Measurements from ENCODE around the gene NOVA2.
A peak's percentile ranks its signal among the peaks of the same experiment; 100 is the strongest.

The NOVA2 gene

DNA sequence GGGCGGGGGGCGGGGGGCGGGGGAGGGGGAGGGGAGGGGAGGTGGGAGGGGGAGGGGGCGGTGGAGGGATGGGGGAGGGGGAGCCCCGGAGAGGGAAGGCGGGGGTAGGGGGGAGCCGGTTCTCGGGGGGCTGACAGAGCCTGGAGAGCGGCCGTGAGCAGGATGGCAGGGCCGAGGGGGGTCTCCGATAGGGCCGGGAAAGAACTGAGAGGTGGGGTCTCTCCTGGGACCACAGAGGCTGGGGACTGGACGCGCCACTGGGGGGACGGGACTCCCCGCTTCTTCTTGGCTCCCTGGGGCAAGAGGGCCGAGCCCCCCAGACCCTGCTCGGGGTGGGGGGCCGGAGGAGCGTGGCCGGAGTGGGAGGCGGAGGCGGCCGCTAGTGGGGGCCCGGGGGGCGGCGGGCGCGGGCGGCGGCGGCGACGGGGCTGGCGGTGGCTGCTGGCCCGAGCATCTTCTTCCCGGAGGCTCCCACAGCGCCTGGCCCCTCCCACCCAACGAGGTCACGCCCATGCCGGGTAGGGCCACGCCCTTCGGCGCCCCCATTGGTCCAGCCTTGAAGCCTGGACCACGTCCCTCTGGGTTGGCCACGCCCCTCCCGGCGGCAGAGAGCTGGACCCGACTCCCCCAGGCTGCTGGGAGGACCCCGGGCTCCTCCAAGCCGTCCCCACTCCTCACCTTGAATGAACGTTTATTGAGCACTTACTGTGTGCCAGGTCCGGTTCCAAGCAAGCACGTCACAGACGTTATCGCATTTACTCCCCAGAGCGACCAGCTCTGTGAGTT lies at the start of gene NOVA2:
Gene NOVA2, minus strand, starts transcription at position 313 of the 786 bp plus-strand sequence. CDS start 514 bp downstream, outside the sequence.
- TF ChIP-seq, protein P1, sequence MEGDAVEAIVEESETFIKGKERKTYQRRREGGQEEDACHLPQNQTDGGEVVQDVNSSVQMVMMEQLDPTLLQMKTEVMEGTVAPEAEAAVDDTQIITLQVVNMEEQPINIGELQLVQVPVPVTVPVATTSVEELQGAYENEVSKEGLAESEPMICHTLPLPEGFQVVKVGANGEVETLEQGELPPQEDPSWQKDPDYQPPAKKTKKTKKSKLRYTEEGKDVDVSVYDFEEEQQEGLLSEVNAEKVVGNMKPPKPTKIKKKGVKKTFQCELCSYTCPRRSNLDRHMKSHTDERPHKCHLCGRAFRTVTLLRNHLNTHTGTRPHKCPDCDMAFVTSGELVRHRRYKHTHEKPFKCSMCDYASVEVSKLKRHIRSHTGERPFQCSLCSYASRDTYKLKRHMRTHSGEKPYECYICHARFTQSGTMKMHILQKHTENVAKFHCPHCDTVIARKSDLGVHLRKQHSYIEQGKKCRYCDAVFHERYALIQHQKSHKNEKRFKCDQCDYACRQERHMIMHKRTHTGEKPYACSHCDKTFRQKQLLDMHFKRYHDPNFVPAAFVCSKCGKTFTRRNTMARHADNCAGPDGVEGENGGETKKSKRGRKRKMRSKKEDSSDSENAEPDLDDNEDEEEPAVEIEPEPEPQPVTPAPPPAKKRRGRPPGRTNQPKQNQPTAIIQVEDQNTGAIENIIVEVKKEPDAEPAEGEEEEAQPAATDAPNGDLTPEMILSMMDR (IDR thresholded peaks at IDR 0.05; ENCODE audit: extremely low read depth, missing control alignments): no peak
- DNase-seq (ENCODE audit: low spot score): peak; percentile 72

DNA sequence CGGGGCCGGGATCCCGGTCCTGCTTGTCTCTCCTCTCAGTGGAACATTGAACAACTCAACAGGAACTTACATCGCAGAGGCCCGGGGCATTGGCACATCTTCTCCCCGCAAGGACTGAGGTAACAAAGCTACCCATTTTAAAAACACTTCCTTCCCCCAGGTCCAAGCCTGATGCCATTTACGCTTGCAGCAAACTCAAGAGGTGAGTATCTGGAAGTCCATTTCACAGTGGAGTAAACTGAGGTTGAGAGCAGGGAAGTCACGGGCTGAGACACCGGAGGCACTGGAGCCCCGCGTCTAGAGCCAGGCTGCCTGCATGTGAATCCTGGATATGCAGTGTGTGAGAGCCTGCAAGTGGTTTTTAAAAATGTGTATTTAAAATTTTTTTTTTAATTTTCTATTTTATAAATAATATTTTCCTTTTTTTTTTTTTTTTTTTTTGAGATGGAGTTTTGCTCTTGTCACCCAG lies 49.7 kb upstream of the NOVA2 start:
- TF ChIP-seq, protein P1 (IDR thresholded peaks at IDR 0.05; ENCODE audit: extremely low read depth, missing control alignments): no peak

GRCh38 chr19:46022431-46023310 lies 49.0 kb upstream of the NOVA2 start, which contains the start of gene PGLYRP1:
Gene PGLYRP1 (minus strand): TSS chr19:46023053. CDS start chr19:46023021, 32 bp downstream.
- DNase-seq (ENCODE audit: low spot score): no peak
- TF ChIP-seq, protein P1 (IDR thresholded peaks at IDR 0.05; ENCODE audit: extremely low read depth, missing control alignments): no peak

More for the DNA sequence above, 49.7 kb upstream of the NOVA2 start:
- DNase-seq (ENCODE audit: low spot score): no peak

GRCh38 chr19:46022061-46022430 lies 48.4 kb upstream of the NOVA2 start:
- TF ChIP-seq, protein P1 (IDR thresholded peaks at IDR 0.05; ENCODE audit: extremely low read depth, missing control alignments): no peak
- no peak for DNase-seq (ENCODE audit: low spot score)

DNA sequence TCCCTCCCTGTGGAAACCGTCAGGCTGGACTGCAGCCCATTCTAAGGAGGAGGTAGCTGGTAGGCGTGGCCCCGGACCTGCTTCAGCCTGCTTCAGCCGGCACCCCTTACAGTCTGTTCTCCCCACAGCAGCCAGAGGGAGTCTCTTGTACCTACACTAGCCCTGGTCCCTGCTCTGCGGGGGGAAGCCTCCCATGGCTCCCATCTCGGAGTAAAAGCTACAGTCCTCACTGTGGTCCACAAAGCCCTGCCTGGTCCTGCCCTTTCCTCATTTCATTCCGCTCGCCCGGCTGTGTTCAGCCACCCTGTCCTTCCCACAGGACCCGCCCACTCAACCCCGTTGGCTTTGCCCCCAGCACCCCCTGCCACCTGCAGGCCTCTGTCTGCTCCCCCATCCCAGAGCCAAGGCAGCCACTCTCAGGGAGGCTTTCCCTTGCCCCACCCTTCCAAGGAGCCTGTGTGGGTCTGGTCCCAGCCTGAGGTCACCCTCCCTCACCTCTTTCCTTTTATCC lies 47.9 kb upstream of the NOVA2 start:
- no peak for DNase-seq (ENCODE audit: low spot score)
- TF ChIP-seq, protein P1 (IDR thresholded peaks at IDR 0.05; ENCODE audit: extremely low read depth, missing control alignments): no peak

- TF ChIP-seq, protein P1 (IDR thresholded peaks at IDR 0.05; ENCODE audit: extremely low read depth, missing control alignments): no peak
- DNase-seq (ENCODE audit: low spot score): no peak
Observed at GRCh38 chr19:46020819-46021125, 47.1 kb upstream of the NOVA2 start.

- DNase-seq (ENCODE audit: low spot score): no peak
- TF ChIP-seq, protein P1 (IDR thresholded peaks at IDR 0.05; ENCODE audit: extremely low read depth, missing control alignments): no peak
Observed at GRCh38 chr19:46019270-46019669, 45.6 kb upstream of the NOVA2 start.

Data from GM20000 (cell line).